MCF 10A (cell line): ENCODE measurements around the gene CFAP77. TPM values are rescaled to one million over a fixed set of nuclear protein-coding genes. Genes with fewer than 3 reads are reported as not detected.

Experiments
- BruUV-seq: library from RNA; stranded (reverse); fragments of 400-500 nt; replicated peaks from 2 replicates; lab custom pipeline; 2021; lab: Mats Ljungman, UMichigan
- CTCF ChIA-PET: fragments of 300-600 bp; sonication (Branson Sonifier 250); formaldehyde crosslinking; extraction: SDS; loops from one replicate; lab custom pipeline; 2021; ENCODE audit warnings: antibody characterized with exemption, inconsistent platforms; lab: Yijun Ruan, JAX
- POLR2A ChIA-PET: fragments of 300-600, 350-650 bp; sonication (Branson Sonifier 250); formaldehyde crosslinking; extraction: SDS; loops from one replicate; lab custom pipeline; 2020; ENCODE audit warnings: antibody characterized with exemption, inconsistent platforms; lab: Yijun Ruan, JAX
- DNase-seq: peaks from one replicate; pipeline ENCODE4 v3.0.0-alpha.2; 2018; ENCODE audit not compliant: unreplicated experiment
- H3K27ac Mint-ChIP-seq: one replicate; pipeline ENCODE4 v1.8.0; 2022; ENCODE audit warnings: mild to moderate bottlenecking, low read depth, mixed read lengths; ENCODE audit not compliant: unreplicated experiment
- H3K27me3 Mint-ChIP-seq: one replicate; pipeline ENCODE4 v1.8.0; 2022; ENCODE audit warnings: mixed read lengths; ENCODE audit not compliant: insufficient read depth, unreplicated experiment
- H3K36me3 Mint-ChIP-seq: one replicate; pipeline ENCODE4 v1.8.0; 2022; ENCODE audit warnings: mild to moderate bottlenecking, moderate library complexity, mixed read lengths; ENCODE audit not compliant: insufficient read depth, unreplicated experiment
- H3K4me1 Mint-ChIP-seq: one replicate; pipeline ENCODE4 v1.8.0; 2022; ENCODE audit warnings: mixed read lengths; ENCODE audit not compliant: insufficient read depth, unreplicated experiment
- H3K4me3 Mint-ChIP-seq: one replicate; pipeline ENCODE4 v1.8.0; 2022; ENCODE audit warnings: mild to moderate bottlenecking, moderate library complexity, mixed read lengths; ENCODE audit not compliant: unreplicated experiment
- H3K9me3 Mint-ChIP-seq: one replicate; pipeline ENCODE4 v1.8.0; 2022; ENCODE audit warnings: mixed read lengths; ENCODE audit not compliant: unreplicated experiment
- CTCF ChIP-seq: fragments of 200-600 bp; IDR thresholded peaks from one replicate; pipeline ENCODE4 v1.8.0; 2022; ENCODE audit warnings: antibody characterized with exemption, mild to moderate bottlenecking; ENCODE audit not compliant: unreplicated experiment
- intact Hi-C: fragments of 100-400 bp; cut with micrococcal nuclease; formaldehyde crosslinking; loops from 2 replicates; pipeline ENCODE4 v1.14.1; 2022
- total RNA-seq: library from RNA; stranded (reverse); gene quantifications from 2 replicates; pipeline ENCODE4 v1.2.3, GENCODE V29; 2022

The CFAP77 gene
- total RNA-seq, 1 experiment from 2014 or later: not detected

DNA sequence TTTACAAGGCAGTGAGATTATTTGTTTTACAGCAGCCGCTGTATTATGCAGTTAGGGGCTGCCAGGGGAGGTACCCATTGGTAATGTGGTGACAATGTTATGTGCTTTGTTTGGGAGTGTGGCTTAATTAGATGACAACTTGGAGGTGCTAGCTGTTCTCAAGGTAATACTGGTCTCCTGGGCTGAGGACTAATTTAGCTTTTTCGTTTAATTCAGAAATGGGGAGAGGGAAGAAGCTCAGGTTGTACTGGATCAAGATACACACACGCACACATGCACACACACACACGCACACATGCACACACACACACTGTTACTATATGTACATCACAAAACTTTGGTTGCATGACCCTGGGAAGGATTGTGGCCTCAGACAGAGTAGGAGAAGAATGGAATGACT lies 37.9 kb downstream of the CFAP77 start:
- TF ChIP-seq CTCF: no peak
- no peaks in the 10 kb centered on the region for H3K36me3 Mint-ChIP-seq
- POLR2A ChIA-PET: no interaction called here
- H3K27me3 Mint-ChIP-seq: peaks cover 79% of the 10 kb centered on the region
- H3K27ac Mint-ChIP-seq: no peak overlapping the region
- H3K4me3 Mint-ChIP-seq: no peak overlapping the region
- H3K4me1 Mint-ChIP-seq: no peaks in the 10 kb centered on the region
- no peaks in the 10 kb centered on the region for H3K9me3 Mint-ChIP-seq
- DNase-seq: no peak
- BruUV-seq: no TSS peak
- intact Hi-C loops: no loop called here
- CTCF ChIA-PET: interaction anchor here (0.7 kb wide), 1 partner anchor 60 kb away, joined by 3 read pairs; no protein-coding TSS in a partner anchor

GRCh38 chr9:132451276-132451675 lies 41.3 kb downstream of the CFAP77 start:
- H3K27ac Mint-ChIP-seq: no peak overlapping the region
- H3K4me3 Mint-ChIP-seq: no peak overlapping the region
- H3K36me3 Mint-ChIP-seq: no peaks in the 10 kb centered on the region
- H3K27me3 Mint-ChIP-seq: peaks cover 59% of the 10 kb centered on the region
- intact Hi-C loops: no loop called here
- no peak for TF ChIP-seq CTCF
- ChIA-PET CTCF (no interaction called here), POLR2A (no interaction called here)
- H3K4me1 Mint-ChIP-seq: peaks cover 3% of the 10 kb centered on the region
- no peak for DNase-seq
- H3K9me3 Mint-ChIP-seq: no peaks in the 10 kb centered on the region
- BruUV-seq: no TSS peak

GRCh38 chr9:132456241-132456640 lies 46.2 kb downstream of the CFAP77 start:
- Mint-ChIP-seq H3K4me3 (no peak overlapping the region), H3K27ac (no peak overlapping the region), H3K9me3 (no peaks in the 10 kb centered on the region), H3K36me3 (no peaks in the 10 kb centered on the region), H3K4me1 (peaks cover 6% of the 10 kb centered on the region), H3K27me3 (peaks cover 20% of the 10 kb centered on the region)
- ChIA-PET CTCF (interaction anchor here (0.6 kb wide), 1 partner anchor 188 kb away, joined by 3 read pairs; no protein-coding TSS in a partner anchor), POLR2A (no interaction called here)
- no peak for TF ChIP-seq CTCF
- peak; percentile 42 for DNase-seq
- no TSS peak for BruUV-seq
- intact Hi-C loops: no loop called here

DNA sequence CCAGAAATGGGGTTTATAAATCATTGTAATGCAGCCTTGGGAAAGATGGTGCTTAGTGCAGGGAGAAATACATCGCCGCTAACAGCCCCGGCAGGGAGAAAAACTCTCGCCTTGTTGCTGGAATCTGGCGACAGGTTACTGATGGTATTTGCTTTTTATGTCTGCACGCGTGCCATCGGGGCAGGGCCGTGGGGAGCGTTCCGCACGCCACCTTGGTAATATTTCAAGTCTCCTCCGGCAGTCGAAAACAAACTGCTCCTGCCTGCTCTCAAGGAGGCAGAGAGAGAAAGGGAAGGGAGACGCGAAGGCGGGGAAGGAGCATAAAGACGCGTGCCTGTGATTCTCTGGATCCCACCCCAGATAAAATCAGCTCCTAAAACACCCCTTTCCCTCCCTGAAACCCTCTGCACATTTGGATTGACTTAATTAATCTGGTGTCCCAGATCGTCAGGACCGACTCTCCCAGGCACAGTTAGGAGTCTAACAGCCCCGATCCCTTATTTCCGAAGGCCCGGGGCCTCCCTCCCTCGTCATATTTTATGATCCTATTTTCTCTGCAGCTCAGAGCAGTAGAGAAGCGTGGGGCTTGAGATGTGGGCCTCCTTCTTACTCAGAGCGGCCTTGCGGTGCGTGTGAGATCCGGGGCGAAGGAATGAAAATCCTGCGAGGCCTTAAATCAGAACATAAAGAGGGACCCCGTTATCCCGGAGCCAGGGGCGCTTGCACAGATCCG lies 47.7 kb downstream of the CFAP77 start:
- no peak overlapping the region for H3K27ac Mint-ChIP-seq
- no peak for TF ChIP-seq CTCF
- DNase-seq: no peak
- CTCF ChIA-PET: no interaction called here
- POLR2A ChIA-PET: interaction anchor here (0.6 kb wide), 1 partner anchor 102 kb away, joined by 3 read pairs; no protein-coding TSS in a partner anchor
- BruUV-seq: no TSS peak
- H3K4me3 Mint-ChIP-seq: no peak overlapping the region
- peaks cover 6% of the 10 kb centered on the region for H3K27me3 Mint-ChIP-seq
- H3K36me3 Mint-ChIP-seq: no peaks in the 10 kb centered on the region
- intact Hi-C loops: no loop called here
- peaks cover 6% of the 10 kb centered on the region for H3K4me1 Mint-ChIP-seq
- H3K9me3 Mint-ChIP-seq: no peaks in the 10 kb centered on the region
